ENCODE measurements around the gene HEPH.

The HEPH gene

DNA sequence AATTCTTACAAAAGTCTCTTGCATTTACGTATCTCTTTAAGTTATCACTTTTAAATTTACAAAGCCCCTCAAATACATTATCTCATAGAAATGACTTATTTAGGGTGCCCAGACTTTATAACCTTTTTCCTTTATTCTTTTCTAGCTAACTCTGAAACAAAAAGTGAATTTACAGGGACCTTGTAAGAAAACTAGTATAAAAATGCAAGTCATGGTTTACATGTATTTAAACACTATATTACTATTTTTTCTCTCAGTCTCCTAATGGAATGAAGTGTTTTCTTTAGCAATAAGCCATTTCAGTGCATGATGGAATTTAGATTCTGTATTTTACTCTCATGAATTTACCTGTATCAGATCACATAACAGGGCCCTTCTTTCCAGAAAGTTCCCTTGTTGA lies 14.5 kb upstream of the HEPH start:
- TF ChIP-seq EZH2 (optimal IDR thresholded peaks at IDR 0.05; ENCODE audit: low read depth, low read length) (no peak), EZH2phosphoT487 (IDR thresholded peaks at IDR 0.05; ENCODE audit: low read length) (no peak)
- TF ChIP-seq, protein P1, sequence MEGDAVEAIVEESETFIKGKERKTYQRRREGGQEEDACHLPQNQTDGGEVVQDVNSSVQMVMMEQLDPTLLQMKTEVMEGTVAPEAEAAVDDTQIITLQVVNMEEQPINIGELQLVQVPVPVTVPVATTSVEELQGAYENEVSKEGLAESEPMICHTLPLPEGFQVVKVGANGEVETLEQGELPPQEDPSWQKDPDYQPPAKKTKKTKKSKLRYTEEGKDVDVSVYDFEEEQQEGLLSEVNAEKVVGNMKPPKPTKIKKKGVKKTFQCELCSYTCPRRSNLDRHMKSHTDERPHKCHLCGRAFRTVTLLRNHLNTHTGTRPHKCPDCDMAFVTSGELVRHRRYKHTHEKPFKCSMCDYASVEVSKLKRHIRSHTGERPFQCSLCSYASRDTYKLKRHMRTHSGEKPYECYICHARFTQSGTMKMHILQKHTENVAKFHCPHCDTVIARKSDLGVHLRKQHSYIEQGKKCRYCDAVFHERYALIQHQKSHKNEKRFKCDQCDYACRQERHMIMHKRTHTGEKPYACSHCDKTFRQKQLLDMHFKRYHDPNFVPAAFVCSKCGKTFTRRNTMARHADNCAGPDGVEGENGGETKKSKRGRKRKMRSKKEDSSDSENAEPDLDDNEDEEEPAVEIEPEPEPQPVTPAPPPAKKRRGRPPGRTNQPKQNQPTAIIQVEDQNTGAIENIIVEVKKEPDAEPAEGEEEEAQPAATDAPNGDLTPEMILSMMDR (IDR thresholded peaks at IDR 0.05; ENCODE audit: low read length), result no peak
- Histone ChIP-seq H4K20me1 (ENCODE audit: insufficient read depth, low read length) (no peaks in the 10 kb centered on the region), H3K9ac (ENCODE audit: low read length) (no peak overlapping the region), H3K27ac (ENCODE audit: low read length) (no peak overlapping the region), H3K9me2 (replicated peaks; ENCODE audit: insufficient read depth, low read length) (no peaks in the 10 kb centered on the region), H3F3A (ENCODE audit: insufficient read depth, low read length) (no peaks in the 10 kb centered on the region), H3K9me3 (replicated peaks; ENCODE audit: insufficient read depth, low read length) (no peaks in the 10 kb centered on the region), H3K27me3 (replicated peaks; ENCODE audit: insufficient read depth, low read length) (no peaks in the 10 kb centered on the region), H3K4me3 (ENCODE audit: low read length) (no peak overlapping the region), H3K79me2 (ENCODE audit: low read length) (no peaks in the 10 kb centered on the region), H3K4me2 (ENCODE audit: low read depth, low read length) (no peak overlapping the region), H3K4me1 (ENCODE audit: low read length) (no peaks in the 10 kb centered on the region), H2AFZ (ENCODE audit: low read length) (no peak overlapping the region), H3K36me3 (replicated peaks; ENCODE audit: insufficient read depth, low read length) (no peaks in the 10 kb centered on the region)
- no peak for DNase-seq

DNA sequence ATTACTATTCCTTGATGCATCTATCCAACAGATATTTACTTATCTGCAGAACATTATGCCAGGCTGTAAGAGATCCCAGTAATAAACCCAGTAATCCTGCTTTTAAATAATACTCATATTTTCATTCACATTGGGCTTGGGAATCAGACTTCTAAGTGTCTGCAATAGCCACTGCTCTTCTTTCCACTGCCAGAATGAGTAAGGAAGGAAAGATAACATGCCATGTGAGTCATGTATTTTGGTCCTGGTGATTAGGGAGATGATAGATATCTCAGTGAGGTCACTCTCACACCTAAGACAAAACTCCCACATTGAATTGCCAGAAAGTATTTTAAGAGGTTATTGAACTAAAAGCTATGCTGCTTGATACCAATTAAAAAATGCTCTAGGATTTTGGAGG lies 13.9 kb upstream of the HEPH start:
- H3K4me1 ChIP-seq (ENCODE audit: low read length), result no peaks in the 10 kb centered on the region
- no peaks in the 10 kb centered on the region for H3F3A ChIP-seq (ENCODE audit: insufficient read depth, low read length)
- no peak overlapping the region for H2AFZ ChIP-seq (ENCODE audit: low read length)
- no peaks in the 10 kb centered on the region for H3K27me3 ChIP-seq (replicated peaks; ENCODE audit: insufficient read depth, low read length)
- no peak for DNase-seq
- no peaks in the 10 kb centered on the region for H4K20me1 ChIP-seq (ENCODE audit: insufficient read depth, low read length)
- no peaks in the 10 kb centered on the region for H3K9me2 ChIP-seq (replicated peaks; ENCODE audit: insufficient read depth, low read length)
- H3K4me3 ChIP-seq (ENCODE audit: low read length), result no peak overlapping the region
- H3K9ac ChIP-seq (ENCODE audit: low read length), result no peak overlapping the region
- no peak for TF ChIP-seq EZH2 (optimal IDR thresholded peaks at IDR 0.05; ENCODE audit: low read depth, low read length)
- TF ChIP-seq, protein P1 (IDR thresholded peaks at IDR 0.05; ENCODE audit: low read length), result no peak
- TF ChIP-seq EZH2phosphoT487 (IDR thresholded peaks at IDR 0.05; ENCODE audit: low read length), result no peak
- no peak overlapping the region for H3K4me2 ChIP-seq (ENCODE audit: low read depth, low read length)
- no peaks in the 10 kb centered on the region for H3K36me3 ChIP-seq (replicated peaks; ENCODE audit: insufficient read depth, low read length)
- H3K27ac ChIP-seq (ENCODE audit: low read length), result no peak overlapping the region
- no peaks in the 10 kb centered on the region for H3K79me2 ChIP-seq (ENCODE audit: low read length)
- no peaks in the 10 kb centered on the region for H3K9me3 ChIP-seq (replicated peaks; ENCODE audit: insufficient read depth, low read length)

DNA sequence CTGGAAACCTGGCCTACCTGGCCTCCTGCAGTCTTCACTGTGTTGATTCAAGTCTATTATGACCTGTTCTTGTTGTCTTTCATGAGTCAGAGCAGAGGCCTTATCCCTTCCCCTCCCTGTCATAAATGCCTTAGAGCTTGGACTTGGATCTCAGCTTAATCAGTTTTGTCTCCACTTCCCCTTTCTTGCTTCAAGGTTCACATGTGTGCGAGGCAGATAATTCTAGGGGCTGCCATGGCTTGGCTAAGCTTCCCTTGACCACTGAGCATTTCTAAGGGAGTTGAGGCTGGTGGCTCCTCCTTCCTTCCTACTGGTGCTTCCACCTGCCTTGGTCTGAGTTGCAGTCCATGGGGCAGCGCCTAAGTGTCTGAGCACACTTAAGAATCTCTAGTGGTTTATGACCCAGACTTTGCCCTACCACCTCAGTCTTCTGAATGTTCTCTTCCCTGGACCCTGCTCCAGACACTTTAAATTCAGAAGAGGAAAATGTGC lies 1.7 kb upstream of the HEPH start:
- H3K36me3 ChIP-seq (replicated peaks; ENCODE audit: insufficient read depth, low read length), result no peaks in the 10 kb centered on the region
- H3K27me3 ChIP-seq (replicated peaks; ENCODE audit: insufficient read depth, low read length), result no peaks in the 10 kb centered on the region
- H3K4me3 ChIP-seq (ENCODE audit: low read length), result no peak overlapping the region
- TF ChIP-seq EZH2 (optimal IDR thresholded peaks at IDR 0.05; ENCODE audit: low read depth, low read length), result no peak
- TF ChIP-seq, protein P1 (IDR thresholded peaks at IDR 0.05; ENCODE audit: low read length), result no peak
- TF ChIP-seq EZH2phosphoT487 (IDR thresholded peaks at IDR 0.05; ENCODE audit: low read length), result no peak
- H3F3A ChIP-seq (ENCODE audit: insufficient read depth, low read length), result no peaks in the 10 kb centered on the region
- no peaks in the 10 kb centered on the region for H3K9me3 ChIP-seq (replicated peaks; ENCODE audit: insufficient read depth, low read length)
- no peak overlapping the region for H3K4me2 ChIP-seq (ENCODE audit: low read depth, low read length)
- H3K4me1 ChIP-seq (ENCODE audit: low read length), result no peaks in the 10 kb centered on the region
- H3K9ac ChIP-seq (ENCODE audit: low read length), result no peak overlapping the region
- no peaks in the 10 kb centered on the region for H4K20me1 ChIP-seq (ENCODE audit: insufficient read depth, low read length)
- no peaks in the 10 kb centered on the region for H3K9me2 ChIP-seq (replicated peaks; ENCODE audit: insufficient read depth, low read length)
- H3K27ac ChIP-seq (ENCODE audit: low read length), result no peak overlapping the region
- no peak for DNase-seq
- no peak overlapping the region for H2AFZ ChIP-seq (ENCODE audit: low read length)
- H3K79me2 ChIP-seq (ENCODE audit: low read length), result no peaks in the 10 kb centered on the region
